ENCODE data around the gene CIZ1. TPM values are rescaled to one million over a fixed set of nuclear protein-coding genes. Genes with fewer than 3 reads are reported as not detected.
A peak's percentile ranks its signal among the peaks of the same experiment; 100 is the strongest.

CIZ1 gene
- total and polyA plus RNA-seq, 2 of the 13 experiments (the other 11 are each of a cell fraction or from before 2014, with no cell fraction given), result 30.6 to 50.3 TPM

GRCh38 chr9:128202648-128203023 lies 11.3 kb upstream of the CIZ1 start:
- WGBS (ENCODE audit: low lambda C conversion rate), result 0% methylated on average over 2 of the region's 2 CpGs
- no TSS peak for BruUV-seq (replicated peaks)
- POLR2A ChIA-PET, result no interaction called here

More at GRCh38 chr9:128202648-128203023, 11.3 kb upstream of the CIZ1 start:
- Histone ChIP-seq H3K27ac (ENCODE audit: extremely low read length, insufficient read depth, low read length) (no peak overlapping the region), H3K4me1 (ENCODE audit: insufficient read depth, low read length) (peaks cover 51% of the 10 kb centered on the region), H3K9ac (ENCODE audit: insufficient read depth, low read depth, low read length) (peak overlapping the region; percentile 14; the same call in 1 of the 2 replicates), H3K36me3 (replicated peaks in 1 of 2; ENCODE audit: control insufficient read depth in 1 of 2, insufficient read depth in 2 of 2, low read length in 2 of 2) (no peaks in the 10 kb centered on the region), H3K4me2 (ENCODE audit: low read depth, low read length) (peak overlapping the region; percentile 92), H3K79me2 (ENCODE audit: insufficient read depth, low read length) (no peaks in the 10 kb centered on the region), H2AFZ (ENCODE audit: low read length) (peak overlapping the region; percentile 18), H3K9me3 (ENCODE audit: low read length) (no peaks in the 10 kb centered on the region), H3K27me3 (ENCODE audit: control insufficient read depth in 1 of 2, insufficient read depth in 2 of 2, low read length in 2 of 2) (peaks cover 6 to 24% of the 10 kb centered on the region in 2 experiments; a peak in 4 of 5 replicates), H4K20me1 (ENCODE audit: insufficient read depth, low read length) (no peaks in the 10 kb centered on the region), H3K4me3 (replicated peaks in 1 of 3; ENCODE audit: insufficient read depth in 1 of 3, low read depth in 2 of 3, low read length in 3 of 3) (peak overlapping the region; percentile 9 to 77 (median 13); a peak in 2 of 6 replicates)
- no peak for TF ChIP-seq ZNF605 (CRISPR knock-in tag; IDR thresholded peaks at IDR 0.05)
- TF ChIP-seq PRPF4 (IDR thresholded peaks at IDR 0.05; ENCODE audit: low read depth, low read length, poor library complexity, severe bottlenecking), result no peak
- no peak for TF ChIP-seq SIX4 (CRISPR knock-in tag; IDR thresholded peaks at IDR 0.05)
- TF ChIP-seq RAD21 (CRISPR knock-in tag; IDR thresholded peaks at IDR 0.05), result no peak
- no peak for TF ChIP-seq ZNF841 (CRISPR knock-in tag; IDR thresholded peaks at IDR 0.05; ENCODE audit: borderline replicate concordance)
- no peak for TF ChIP-seq ZNF136 (CRISPR knock-in tag; IDR thresholded peaks at IDR 0.05; ENCODE audit: low read depth)
- no peak for TF ChIP-seq CENPBD1 (CRISPR knock-in tag; IDR thresholded peaks at IDR 0.05; ENCODE audit: borderline replicate concordance, low read depth)
- TF ChIP-seq SMARCC2 (IDR thresholded peaks at IDR 0.05), result no peak
- TF ChIP-seq ZFP82 (CRISPR knock-in tag; IDR thresholded peaks at IDR 0.05; ENCODE audit: borderline replicate concordance), result no peak
- no peak for TF ChIP-seq ZC3H4 (CRISPR knock-in tag; IDR thresholded peaks at IDR 0.05; ENCODE audit: borderline replicate concordance)
- no peak for TF ChIP-seq GLI4 (CRISPR knock-in tag; IDR thresholded peaks at IDR 0.05; ENCODE audit: borderline replicate concordance)
- TF ChIP-seq XBP1 (CRISPR knock-in tag; IDR thresholded peaks at IDR 0.05), result no peak
- TF ChIP-seq MBNL3 (CRISPR knock-in tag; conservative IDR thresholded peaks at IDR 0.05), result no peak
- TF ChIP-seq LRRFIP1 (CRISPR knock-in tag; conservative IDR thresholded peaks at IDR 0.05), result no peak
- no peak for TF ChIP-seq ZNF766 (CRISPR knock-in tag; IDR thresholded peaks at IDR 0.05; ENCODE audit: borderline replicate concordance)
- no peak for TF ChIP-seq ZBTB33 (CRISPR knock-in tag; IDR thresholded peaks at IDR 0.05)
- no peak for TF ChIP-seq ZNF580 (CRISPR knock-in tag; IDR thresholded peaks at IDR 0.05; ENCODE audit: borderline replicate concordance, low read depth)
- no peak for TF ChIP-seq FOXP1 (IDR thresholded peaks at IDR 0.05)
- TF ChIP-seq FOXP1 (CRISPR knock-in tag; IDR thresholded peaks at IDR 0.05), result no peak
- no peak for TF ChIP-seq ZNF337 (CRISPR knock-in tag; IDR thresholded peaks at IDR 0.05; ENCODE audit: borderline replicate concordance, low read depth)
- no peak for TF ChIP-seq ESRRA (CRISPR knock-in tag; IDR thresholded peaks at IDR 0.05; ENCODE audit: low read depth)
- intact Hi-C loops (cut with micrococcal nuclease; ENCODE audit: unreplicated experiment), result no loop called here
- ATAC-seq (no peak), DNase-seq (ENCODE audit: low spot score) (no peak), FAIRE-seq (no peak)
- in situ Hi-C loops (cut with HindIII; ENCODE audit: extremely low pct_ligation_motif_present, low pct_unique_long_range_greater_than_20kb), result no loop called here
- CTCF ChIA-PET (ENCODE audit: low intra/inter-chr PET ratio, low total read pairs), result no interaction called here

All from HepG2 (cell line).